Activated CD4-positive, alpha-beta T cell treated with anti-CD3 and anti-CD28 coated beads, Interleukin-2, Interleukin-4, amounts not matched to agents 100 ng/mL and 50 ng/mL, durations not matched to agents 16 hours and 8 hours (primary cell): ENCODE results near the gene BRD7.

Source experiments
- DNase-seq: peaks from one replicate; pipeline ENCODE4 v3.0.0-alpha.2; 2020; ENCODE audit warnings: low spot score

The BRD7 gene

DNA sequence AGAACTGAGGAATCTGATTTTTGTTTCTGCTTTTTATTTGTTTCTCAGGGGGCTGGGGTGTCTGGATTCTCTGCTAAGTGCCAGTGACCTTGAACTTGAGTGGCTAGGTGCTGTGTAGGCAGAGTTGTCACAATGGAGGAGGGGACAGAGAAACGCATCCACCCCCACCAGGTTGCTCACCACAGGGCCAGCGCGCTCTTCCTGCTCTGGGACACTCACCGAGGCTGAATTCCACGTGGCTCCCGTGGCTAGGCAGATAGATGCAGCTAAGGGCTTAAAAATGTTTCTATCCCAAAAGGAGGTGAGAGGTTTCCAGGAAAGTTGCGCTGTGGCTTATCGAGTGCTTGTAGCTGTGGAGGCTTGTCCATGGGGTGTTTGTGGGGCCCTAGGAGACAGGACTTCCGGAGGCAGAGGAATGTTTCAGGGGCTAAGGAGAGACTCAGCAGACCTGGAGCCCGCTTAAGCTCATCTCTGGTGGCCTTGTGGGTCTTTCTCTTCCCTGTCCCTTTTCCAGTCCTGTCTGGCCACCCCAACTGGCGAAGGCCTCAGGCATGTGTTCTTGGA, 65.7 kb downstream of the BRD7 start:
- DNase-seq = no peak

DNA sequence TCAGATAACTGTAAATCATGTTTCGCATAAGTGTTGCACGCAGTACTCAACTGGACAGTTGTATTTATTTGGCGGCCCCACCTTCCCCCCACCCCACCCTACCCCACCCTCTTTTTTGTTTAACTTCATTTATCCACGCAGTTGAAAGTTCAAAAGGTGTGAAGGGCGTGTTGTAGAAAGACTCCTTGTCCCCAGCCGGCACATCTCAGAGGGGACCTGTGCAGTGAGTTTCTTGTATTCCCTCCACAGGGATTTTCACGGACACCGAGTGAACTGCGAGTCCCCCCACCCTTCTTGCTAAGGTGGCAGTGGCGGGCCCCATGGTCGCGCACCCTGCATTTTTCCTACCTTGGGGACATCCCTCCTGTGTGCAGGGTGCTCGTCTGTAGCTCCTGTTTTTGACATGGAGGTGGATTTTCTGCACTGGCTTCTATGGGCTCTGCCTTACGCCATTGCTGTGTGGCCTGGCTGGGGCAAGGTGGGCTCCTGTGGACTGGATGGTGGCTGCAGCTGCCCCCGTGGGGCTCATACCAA, 66.2 kb downstream of the BRD7 start:
- DNase-seq = no peak

DNA sequence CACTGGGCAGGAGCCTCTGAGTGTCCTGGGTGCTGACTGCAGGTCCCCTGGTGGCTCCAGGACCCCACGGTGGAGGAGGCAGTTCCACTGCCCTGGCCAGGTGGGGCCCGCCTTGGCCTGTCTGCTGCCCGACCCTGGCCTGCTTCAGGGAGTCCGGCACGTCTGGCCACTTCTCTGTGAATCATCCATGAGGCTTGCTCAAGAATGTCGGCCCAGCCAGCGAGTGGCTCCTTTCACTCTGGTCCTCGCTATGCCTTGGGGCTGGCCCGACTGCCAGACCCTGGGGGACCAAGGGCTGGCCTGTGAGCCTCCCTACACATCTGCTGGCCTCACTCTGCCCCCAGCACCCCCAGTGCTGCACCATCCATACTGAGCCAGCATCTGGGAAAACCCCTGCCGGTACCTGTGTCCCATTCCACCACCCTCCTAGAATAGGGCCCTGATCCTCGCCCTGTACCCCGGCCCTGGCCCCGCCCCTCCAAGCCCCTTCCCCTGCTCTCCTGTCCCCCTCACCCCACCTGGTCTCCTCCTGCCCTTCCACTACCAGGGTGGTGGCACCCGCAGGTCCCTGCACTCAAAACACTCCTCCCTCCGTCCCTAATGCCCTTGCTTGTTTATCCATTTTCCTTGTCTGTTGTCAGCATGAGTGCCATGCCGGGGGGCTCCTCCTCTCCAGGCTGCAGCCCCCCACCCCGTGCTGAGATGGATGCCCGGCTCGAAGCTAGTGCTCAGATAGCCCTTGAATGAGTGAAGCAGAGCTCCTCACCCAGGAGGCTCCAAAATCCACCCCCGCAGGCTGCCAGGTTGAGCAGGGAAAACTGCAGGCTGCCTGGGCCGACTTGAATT, 66.9 kb downstream of the BRD7 start:
- DNase-seq = no peak

DNA sequence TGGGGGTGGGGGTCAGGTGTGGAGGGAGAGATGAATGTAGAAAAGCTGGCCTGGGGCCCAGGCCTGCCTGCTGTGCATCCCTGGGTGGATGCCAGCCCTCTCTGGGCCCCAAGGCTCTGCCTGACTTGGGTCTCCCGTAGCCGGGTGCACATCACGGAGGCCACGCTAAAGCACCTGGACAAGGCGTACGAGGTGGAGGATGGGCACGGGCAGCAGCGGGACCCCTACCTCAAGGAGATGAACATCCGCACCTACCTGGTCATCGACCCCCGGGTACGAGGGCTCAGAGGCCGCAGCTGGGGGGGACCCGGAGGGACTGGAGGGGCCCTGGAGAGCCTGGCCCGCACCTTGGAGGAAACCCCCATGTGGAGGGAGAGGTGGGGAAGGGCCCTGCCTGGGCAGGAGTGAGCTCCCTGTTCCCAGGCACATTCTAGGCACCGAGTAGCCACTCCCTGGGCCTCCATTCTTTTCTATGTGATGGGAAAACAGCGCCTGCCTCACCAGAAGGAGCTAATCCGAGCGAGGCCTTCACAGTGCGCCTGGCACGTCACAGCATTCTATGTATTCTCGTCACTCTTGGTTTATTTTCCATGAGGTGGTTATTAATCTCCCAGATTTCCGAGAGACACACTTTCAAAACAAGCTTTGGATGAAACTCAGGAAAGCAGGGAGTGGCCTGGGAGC, 67.7 kb downstream of the BRD7 start:
- DNase-seq = no peak

DNA sequence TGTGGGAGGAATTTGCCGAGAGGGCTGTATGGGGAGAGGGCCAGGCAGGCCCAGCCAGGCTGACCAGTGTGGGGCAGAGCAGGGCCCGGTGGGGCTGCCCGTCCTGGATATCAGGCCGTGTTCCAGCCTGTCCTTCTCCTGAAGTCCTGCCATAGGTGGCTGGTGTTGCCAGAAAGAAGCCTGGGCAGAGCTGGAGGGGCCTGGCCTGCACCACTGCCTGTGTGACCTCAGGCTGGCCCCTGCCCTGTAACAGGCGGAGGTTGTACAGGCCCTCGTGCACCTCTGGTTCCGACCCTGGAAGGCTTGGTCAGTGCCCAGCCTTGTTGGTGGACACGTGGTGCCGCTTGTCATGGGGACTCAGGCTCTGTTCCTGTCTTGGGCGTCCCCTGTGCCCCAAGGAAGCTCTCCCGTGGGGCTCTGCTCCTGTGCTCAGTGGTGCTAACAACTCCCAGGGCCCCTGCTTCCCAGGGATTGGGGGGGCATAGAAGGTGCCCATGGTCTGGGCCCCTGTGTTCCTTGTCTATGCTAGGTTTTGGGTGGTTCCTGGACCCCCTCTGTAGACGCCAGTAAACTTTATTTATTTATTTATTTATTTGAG, 69.2 kb downstream of the BRD7 start:
- DNase-seq = no peak

DNA sequence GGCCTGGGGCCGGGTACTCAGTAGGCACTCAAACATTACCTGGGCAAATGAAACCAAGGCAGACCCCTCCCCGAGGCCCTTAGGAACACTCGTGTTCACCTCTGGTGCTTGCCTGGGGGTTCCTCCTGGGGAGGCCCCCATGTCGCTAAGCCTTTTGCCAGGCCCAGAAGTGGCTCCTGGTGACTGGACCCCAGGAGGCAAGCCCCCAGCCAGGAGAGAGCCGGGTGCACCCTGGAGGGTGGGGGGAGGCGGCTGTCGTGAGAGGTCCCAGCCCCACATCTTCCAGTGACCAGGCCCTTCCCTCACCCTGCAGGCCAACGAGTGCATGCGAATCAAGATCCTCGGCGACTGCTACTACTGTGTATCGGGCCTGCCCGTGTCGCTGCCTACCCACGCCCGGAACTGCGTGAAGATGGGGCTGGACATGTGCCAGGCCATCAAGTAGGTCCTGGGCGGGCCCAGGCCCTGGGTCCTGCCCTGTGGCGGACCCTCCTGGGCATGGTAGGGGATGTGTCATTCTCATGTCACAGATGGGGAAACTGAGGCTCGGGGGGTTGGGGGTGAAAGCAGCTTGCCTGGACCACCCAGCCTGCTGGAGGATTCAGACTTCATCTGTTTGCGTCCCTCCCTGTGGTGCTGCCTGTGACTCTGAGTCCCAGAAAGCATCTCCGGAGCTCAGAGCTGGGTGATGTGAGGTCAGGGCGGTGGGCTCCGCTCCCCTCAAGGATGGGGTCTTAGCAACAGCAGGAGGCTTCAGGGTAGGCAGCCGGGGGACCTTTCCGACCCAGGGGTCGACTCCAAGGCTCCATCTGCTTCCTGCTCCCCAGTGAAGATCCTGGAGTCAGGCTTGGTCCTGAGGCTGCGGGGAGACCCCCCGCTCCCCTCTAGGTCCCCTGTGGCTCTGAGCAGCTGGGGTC, 69.9 kb downstream of the BRD7 start:
- no peak for DNase-seq

DNA sequence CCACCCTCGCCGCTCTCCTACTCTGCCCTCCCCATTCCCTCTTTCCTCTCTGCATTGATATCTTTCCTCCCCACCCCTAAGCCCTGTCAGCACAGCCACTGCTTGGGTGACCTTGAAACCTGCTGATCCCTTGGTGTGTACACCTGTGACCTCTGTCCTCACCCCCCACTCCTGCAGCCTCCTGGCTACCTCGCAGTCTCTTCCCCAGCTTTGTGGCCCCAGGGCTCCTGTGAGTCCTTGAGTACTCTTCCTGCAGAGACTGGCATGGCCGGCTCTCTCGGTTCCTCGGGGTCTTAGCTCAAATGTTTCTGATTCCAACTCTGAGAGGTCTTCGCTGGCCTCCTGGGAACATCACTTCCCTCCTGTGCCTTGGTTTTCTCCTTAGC, 70.7 kb downstream of the BRD7 start:
- no peak for DNase-seq

DNA sequence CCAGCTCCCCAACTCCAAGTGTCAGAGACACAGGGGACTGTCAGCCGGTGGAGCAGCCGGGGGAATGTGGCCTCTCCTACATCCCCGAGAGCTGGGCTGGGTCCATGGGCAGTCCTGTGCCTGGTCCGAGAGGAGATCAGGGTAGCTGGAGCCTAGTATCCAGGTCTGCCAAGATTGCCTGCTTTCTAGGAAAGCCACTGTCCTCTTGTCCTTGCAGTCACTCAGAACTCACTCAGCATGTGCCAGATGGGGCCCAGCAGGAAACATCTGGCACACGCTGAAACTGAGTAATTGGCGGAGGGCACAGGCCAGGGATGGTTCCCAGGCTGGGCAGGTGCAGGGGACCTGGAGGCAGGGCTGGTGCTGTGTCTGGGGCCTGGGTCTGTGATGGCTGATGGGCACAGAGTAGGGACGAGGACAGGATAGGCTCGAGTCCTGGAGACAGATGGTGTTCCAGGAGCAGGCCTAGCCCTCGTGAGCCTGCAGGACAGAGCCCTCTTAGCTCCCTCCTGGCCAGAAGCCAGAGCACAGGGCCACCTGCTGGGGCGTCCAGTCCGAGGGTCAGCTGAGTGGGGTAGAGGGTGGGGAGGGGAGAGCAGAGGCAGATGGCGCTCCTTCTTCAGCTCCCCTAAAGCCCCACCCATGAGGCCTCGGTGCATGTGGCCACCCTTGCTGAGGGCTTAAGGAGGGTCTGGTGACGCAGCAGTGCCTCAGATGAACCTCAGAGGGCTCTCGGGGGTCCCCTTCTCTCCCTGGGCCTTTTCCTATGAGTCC, 71.3 kb downstream of the BRD7 start:
- no peak for DNase-seq

DNA sequence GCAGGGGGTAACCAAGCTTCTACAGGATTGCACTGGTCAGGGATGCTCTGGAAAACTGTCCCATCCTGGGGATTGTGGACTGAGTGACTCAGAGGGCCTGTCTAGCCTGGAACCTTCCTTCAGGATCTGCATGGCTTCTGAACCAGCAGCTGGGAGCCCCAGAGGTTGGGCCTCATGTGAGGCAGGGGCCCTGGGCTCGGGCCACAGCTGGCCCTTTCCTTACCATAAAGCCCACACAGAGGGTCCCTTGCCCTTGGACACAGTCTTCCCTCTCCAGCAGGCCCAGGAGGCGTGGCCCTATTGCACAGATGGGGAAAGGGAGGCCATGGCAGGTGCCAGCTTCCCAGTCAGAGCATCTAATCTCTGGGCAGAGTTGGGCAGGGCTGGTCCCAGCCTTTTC, 72.0 kb downstream of the BRD7 start:
- no peak for DNase-seq

DNA sequence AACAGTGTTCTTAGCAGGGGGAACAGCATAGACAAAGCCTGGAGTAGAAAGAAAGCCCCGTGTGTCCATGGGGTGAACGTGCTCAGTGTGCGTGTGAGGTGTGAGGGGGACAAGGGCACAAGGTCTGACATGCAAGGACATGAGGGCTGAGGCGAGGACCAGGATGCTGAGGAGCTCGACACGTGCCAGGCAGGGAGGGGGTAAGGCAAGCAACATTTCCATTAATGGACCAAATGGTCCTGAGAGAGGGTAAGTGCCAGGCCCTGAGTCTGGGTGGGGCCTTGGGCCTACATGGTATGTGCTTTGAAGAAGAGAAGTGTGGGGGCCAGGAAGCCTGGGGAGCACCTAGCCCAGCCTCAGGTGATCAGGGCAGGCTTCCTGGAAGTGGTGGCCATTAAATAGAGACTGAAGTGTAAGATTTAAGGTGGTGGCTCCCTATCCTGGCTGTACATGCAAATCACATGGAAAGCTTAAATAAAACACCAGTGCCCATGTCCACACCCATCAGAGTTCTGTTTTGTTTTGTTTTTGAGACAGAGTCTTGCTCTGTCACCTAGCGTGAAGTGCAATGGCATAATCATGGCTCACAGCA, 73.2 kb downstream of the BRD7 start:
- DNase-seq = no peak

DNA sequence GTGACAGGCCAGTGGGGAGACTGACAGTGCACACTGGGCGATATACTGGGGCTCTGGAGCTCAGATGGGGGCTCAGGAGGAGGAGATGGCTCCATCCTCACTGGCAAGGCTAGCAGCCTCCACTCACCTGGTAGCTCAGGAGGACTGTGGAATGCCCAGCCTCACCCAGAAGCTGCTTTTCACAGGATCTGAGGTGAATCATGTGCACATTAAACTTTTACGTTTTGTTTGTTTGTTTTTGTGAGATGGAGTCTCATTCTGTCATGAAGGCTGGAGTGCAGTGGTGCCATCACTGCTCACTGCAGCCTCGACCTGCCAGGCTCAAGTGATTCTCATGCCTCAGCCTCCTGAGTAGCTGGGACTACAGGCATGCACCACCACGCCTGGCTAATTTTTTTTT, 73.8 kb downstream of the BRD7 start:
- DNase-seq = no peak

DNA sequence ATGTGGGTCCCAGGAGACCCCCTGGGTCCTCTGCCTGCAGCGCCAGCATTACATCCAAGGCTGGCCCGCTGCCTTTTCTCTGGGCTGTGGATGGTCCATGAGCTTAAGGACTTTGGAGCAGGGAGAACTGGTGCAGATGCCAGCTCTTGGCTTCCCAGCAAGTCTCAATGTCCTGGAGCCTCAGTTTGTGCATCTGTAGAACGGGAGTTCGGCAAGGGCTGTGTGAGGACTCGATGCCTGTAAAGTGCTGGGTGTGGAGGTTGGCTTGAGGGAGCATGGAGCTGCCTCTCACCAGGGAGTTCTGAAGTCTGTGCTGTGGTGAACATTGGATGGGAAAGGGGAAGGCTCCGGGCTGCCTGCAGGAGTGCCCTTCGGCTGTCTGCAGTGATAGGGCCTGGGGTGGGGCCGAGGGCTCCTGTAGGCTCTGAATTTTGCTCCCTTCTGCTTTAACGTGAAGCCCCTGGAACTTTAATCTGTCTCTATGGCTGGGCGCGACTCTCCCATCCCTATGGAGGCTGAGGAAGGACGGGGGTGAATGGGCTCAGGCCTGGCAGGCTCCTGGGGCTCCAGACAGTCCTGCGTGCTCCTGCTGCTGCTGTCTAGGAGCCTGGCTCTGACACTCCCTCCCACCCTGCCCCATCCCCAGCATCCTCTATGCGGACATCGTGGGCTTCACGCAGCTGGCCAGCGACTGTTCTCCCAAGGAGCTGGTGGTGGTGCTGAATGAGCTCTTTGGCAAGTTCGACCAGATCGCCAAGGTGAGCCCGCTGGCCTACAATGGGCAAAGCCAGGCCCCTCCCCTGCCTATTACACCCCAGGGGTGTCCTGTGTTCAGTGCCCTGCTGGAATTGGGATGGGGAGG, 74.6 kb downstream of the BRD7 start:
- no peak for DNase-seq

DNA sequence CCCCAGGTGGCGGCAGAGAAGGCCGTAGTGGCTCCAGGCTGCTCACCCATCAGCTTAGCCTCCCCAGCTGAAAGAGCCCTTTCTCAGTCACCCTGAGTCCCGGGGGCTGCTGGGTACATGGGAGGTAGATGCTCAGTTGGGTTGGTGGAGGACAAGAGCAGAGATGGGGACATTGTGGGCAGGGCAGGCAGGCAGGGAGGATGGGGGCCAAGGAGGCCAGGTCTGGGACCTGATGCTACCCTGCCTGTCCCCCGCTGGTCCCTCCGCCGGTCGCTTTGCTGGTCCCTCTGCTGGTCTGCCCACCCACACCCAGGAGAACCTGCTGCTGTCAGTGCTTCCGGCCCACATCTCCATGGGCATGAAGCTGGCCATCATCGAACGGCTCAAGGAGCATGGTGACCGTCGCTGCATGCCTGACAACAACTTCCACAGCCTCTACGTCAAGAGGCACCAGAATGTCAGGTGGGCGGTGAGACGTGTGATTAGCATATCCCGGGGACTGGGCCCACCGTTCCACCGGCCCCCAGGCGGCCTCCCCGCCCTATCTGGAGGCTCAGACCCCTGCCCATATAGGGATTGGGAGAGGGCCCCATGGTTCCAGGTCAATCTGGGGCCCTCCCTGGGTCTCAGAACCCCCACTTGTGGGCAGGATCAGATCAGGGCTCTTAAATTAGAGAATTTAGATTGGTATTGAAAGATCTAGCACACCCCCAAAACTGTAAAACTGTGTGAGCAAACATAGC, 75.6 kb downstream of the BRD7 start:
- DNase-seq = no peak

DNA sequence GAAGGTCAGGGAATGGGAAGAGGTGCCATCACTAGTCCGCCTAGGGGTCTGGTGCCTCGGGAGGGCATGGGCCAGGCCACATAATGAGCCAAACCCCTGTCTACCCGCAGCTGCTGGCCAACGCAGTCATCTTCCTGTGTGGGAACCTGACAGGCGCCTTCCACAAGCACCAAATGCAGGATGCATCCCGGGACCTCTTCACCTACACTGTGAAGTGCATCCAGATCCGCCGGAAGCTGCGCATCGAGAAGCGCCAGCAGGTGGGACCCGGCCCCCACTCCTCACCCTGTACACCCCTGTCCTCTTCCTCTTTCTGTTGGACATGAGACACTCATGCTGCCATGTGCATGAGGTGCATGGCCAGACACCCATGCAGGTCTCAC, 76.2 kb downstream of the BRD7 start:
- DNase-seq = no peak

DNA sequence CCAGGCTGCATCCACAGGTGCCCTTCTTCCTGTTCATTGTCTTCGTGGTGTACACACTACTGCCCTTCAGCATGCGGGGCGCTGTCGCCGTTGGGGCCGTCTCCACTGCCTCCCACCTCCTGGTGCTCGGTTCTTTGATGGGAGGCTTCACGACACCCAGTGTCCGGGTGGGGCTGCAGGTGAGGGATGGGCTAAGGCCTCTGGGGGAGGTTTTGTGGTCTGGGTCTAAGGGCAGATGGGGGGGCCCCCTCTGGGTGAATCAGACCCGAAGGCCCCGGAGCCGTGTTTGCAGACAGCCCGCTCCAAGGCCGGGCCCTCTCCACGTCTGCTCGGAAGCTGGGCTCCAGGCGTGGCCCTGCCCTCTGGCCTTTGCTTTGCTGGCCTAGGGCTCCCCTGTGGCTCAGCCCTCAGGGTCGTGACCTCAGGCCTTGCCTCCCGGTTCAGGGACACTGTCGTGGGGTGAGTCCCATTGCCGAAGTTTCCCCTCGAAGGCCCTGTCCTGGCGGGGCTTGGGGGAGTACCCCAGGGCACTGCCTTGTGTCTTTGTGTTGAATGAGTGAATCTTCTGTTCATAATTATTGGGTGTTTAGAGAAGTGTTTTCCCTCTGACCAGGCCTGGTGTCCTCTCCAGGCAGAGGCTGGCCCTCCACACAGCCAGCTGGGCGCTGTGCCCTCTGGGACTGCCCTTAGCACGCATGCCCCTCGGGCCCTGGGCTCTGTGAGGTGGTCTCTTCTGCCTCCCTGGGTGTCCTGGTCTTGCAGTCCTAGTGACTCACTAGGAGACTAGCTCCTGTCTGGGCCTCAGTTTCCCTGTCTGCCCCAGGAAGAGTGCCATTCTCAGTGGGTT, 76.8 kb downstream of the BRD7 start:
- DNase-seq = no peak

DNA sequence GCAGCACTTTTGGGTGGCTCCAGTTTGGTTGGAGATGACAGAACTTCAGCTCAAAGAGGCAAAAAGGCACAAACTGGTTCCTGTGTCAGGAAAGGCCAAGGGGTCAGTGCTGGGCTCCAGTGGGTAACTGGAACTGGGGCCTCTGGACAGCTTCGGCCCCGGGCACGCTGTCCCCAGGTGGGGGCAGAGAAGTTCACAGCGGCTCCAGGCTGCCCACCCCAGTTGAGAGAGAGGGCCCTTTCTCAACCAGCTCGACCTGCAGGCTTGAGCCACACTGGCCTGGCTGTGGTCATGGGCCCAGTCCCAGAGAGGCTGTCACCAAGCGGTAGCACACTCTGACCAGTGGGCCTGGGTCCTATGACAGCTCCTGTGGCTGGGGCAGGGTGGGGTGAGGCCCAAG, 77.9 kb downstream of the BRD7 start:
- no peak for DNase-seq

DNA sequence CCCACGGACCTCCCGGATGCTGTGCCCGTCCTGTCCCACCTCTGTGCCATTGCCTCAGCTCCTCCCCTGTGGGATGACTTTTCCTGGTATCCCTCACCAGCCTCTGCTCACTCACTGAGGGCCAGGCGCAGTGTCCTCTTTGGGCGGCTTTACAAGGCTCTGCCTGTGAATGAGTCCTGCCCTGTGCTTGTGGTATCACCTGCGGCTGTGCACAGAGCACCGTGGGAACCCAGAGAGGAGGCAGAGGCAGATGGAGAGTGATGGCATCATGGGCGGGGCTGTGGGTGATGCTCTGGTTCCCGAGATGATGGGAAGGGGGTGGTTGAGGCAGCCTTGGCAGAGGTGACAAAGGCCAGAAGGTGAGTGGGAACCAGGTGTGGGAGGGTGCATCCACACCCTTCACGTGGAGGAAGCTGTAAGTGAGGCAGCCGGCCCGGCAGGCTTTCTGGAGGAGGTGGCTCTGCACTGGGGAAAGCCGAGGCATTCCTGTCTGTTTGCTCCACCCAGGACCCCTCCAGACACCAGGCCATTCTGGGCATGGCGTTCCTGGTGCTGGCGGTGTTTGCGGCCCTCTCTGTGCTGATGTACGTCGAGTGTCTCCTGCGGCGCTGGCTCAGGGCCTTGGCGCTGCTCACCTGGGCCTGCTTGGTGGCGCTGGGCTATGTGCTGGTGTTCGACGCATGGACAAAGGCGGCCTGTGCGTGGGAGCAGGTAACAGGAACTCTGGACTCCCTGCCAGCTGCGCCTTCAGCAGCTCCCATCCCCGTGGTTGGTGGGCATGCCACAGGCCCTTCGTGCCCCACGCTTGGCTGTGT, 78.6 kb downstream of the BRD7 start:
- DNase-seq = no peak
